HCT116 (cell line): ENCODE results near the gene DYNLT4. TPM values are rescaled to one million over a fixed set of nuclear protein-coding genes. Genes with fewer than 3 reads are reported as not detected.
A peak's percentile ranks its signal among the peaks of the same experiment; 100 is the strongest.

Experiments
- ATAC-seq: fragments of 200-7000 bp; cut with Tn5 transposase; 2 replicates; pipeline ENCODE4 v1.9.1; 2020; ENCODE audit warnings: mild to moderate bottlenecking, moderate library complexity
- BruUV-seq: library from RNA; stranded (reverse); fragments of 400-500 nt; replicated peaks from 2 replicates; lab custom pipeline; 2021; lab: Mats Ljungman, UMichigan
- CTCF ChIA-PET: fragments of 300-600 bp; sonication (Branson Sonifier 250); formaldehyde crosslinking; loops from one replicate; lab custom pipeline; 2021; ENCODE audit warnings: antibody characterized with exemption; lab: Charles Lee
- POLR2A ChIA-PET: fragments of 300-600, 350-600 bp; sonication (Branson Sonifier 250); formaldehyde crosslinking; loops from one replicate; lab custom pipeline; 2021; ENCODE audit warnings: antibody characterized with exemption; lab: Charles Lee
- RAD21 ChIA-PET, 2 experiments: fragments of 300-600 bp; sonication (Branson Sonifier 250); formaldehyde crosslinking; loops; one replicate each; lab custom pipeline; 2023; ENCODE audit warnings: low total read pairs in 2 of 2; ENCODE audit not compliant: uncharacterized antibody in 2 of 2, unreplicated experiment in 2 of 2, low non-redundant PET in 1 of 2; lab: Charles Lee
- DNase-seq: peaks from one replicate; pipeline ENCODE4 v3.0.0-alpha.2; 2010; ENCODE audit warnings: low read depth, low spot score
- H2AFZ ChIP-seq: fragments of 200-600 bp; shearing (Covaris generic), sonication (generic); 2 replicates; pipeline ENCODE4 v1.6.1; 2017; ENCODE audit warnings: low read depth, mixed run types, mixed read lengths, antibody characterized with exemption, low read length; ENCODE audit not compliant: poor library complexity, severe bottlenecking
- H3K27ac ChIP-seq: 2 replicates; pipeline ENCODE4 v1.5.1; 2012; ENCODE audit warnings: low read depth, low read length
- H3K27me3 ChIP-seq: fragments of 200-600 bp; sonication (generic); 2 replicates; pipeline ENCODE4 v1.6.1; 2016; ENCODE audit warnings: mixed run types, low read length, mixed read lengths; ENCODE audit not compliant: insufficient read depth
- H3K36me3 ChIP-seq, 2 experiments: fragments of 200-500 bp in 1 of 2; fragments of 200-600 bp in 1 of 2; sonication (Bioruptor generic) in 1 of 2; sonication (generic) in 1 of 2; 2 replicates each; pipeline versions ENCODE4 v1.5.1 to v1.6.1; 2014 to 2016; ENCODE audit warnings: low read length in 2 of 2, inconsistent platforms in 1 of 2, mixed read lengths in 1 of 2, mixed run types in 1 of 2; ENCODE audit not compliant: insufficient read depth in 2 of 2, control insufficient read depth in 1 of 2
- H3K4me1 ChIP-seq, 2 experiments: fragments of 200-600 bp in 1 of 2; sonication (generic) in 1 of 2; 2 replicates each; pipeline versions ENCODE4 v1.5.1 to v1.6.1; 2012 to 2017; ENCODE audit warnings: low read length in 2 of 2, inconsistent platforms in 1 of 2, mild to moderate bottlenecking in 1 of 2, mixed read lengths in 1 of 2, mixed run types in 1 of 2, moderate library complexity in 1 of 2; ENCODE audit not compliant: insufficient read depth in 2 of 2, control insufficient read depth in 1 of 2
- H3K4me2 ChIP-seq: fragments of 200-600 bp; sonication (generic); 2 replicates; pipeline ENCODE4 v1.6.1; 2017; ENCODE audit warnings: mixed run types, low read length, mixed read lengths
- H3K4me3 ChIP-seq, 2 experiments: fragments of 200-600 bp in 1 of 2; sonication (generic) in 1 of 2; replicated peaks in 1 of 2; 2 replicates each; pipeline ENCODE4 v1.5.1; 2011 to 2016; ENCODE audit warnings: low read length in 2 of 2, control low read depth in 1 of 2, low read depth in 1 of 2, mild to moderate bottlenecking in 1 of 2, mixed read lengths in 1 of 2, mixed run types in 1 of 2
- H3K79me2 ChIP-seq: fragments of 200-600 bp; sonication (generic); 2 replicates; pipeline ENCODE4 v1.6.1; 2017; ENCODE audit warnings: mild to moderate bottlenecking, mixed run types, low read length, moderate library complexity, mixed read lengths; ENCODE audit not compliant: insufficient read depth
- H3K9ac ChIP-seq: fragments of 200-600 bp; sonication (generic); 2 replicates; pipeline ENCODE4 v1.6.1; 2016; ENCODE audit warnings: low read length, mixed read lengths
- H3K9me2 ChIP-seq: fragments of 200-600 bp; sonication (generic), shearing (Covaris generic); 2 replicates; pipeline ENCODE4 v1.6.1; 2017; ENCODE audit warnings: mixed run types, mild to moderate bottlenecking, moderate library complexity; ENCODE audit not compliant: insufficient read depth
- H3K9me3 ChIP-seq, 2 experiments: fragments of 200-500 bp in 1 of 2; fragments of 200-600 bp in 1 of 2; sonication (Bioruptor generic) in 1 of 2; sonication (generic) in 1 of 2; 2 replicates each; pipeline ENCODE4 v1.6.1; 2014 to 2017; ENCODE audit warnings: low read length in 2 of 2, mixed read lengths in 2 of 2, inconsistent platforms in 1 of 2, low read depth in 1 of 2, mild to moderate bottlenecking in 1 of 2, mixed run types in 1 of 2, moderate library complexity in 1 of 2; ENCODE audit not compliant: control insufficient read depth in 1 of 2, insufficient read depth in 1 of 2
- H4K20me1 ChIP-seq: fragments of 200-600 bp; sonication (generic), shearing (Covaris generic); 2 replicates; pipeline ENCODE4 v1.6.1; 2017; ENCODE audit warnings: mixed run types, mild to moderate bottlenecking, moderate library complexity; ENCODE audit not compliant: insufficient read depth
- EGR1 ChIP-seq: IDR thresholded peaks from 2 replicates; pipeline ENCODE4 v1.6.1; 2012; ENCODE audit warnings: low read depth
- ELF1 ChIP-seq: IDR thresholded peaks from 2 replicates; pipeline ENCODE4 v1.6.1; 2012; ENCODE audit warnings: low read depth, borderline replicate concordance
- EZH2 ChIP-seq: fragments of 200-600 bp; sonication (generic); IDR thresholded peaks from 2 replicates; pipeline ENCODE4 v1.6.1; 2017; ENCODE audit warnings: antibody characterized with exemption, mixed run types
- EZH2phosphoT487 ChIP-seq: fragments of 200-600 bp; IDR thresholded peaks from 2 replicates; pipeline ENCODE4 v1.6.1; 2018; ENCODE audit warnings: antibody characterized with exemption, borderline replicate concordance
- FOSL1 ChIP-seq: IDR thresholded peaks from 2 replicates; pipeline ENCODE4 v1.6.1; 2012; ENCODE audit warnings: low read depth
- JUND ChIP-seq: IDR thresholded peaks from 2 replicates; pipeline ENCODE4 v1.6.1; 2012
- POLR2A ChIP-seq: IDR thresholded peaks from 2 replicates; pipeline ENCODE4 v1.7.0; 2011; ENCODE audit warnings: borderline replicate concordance; ENCODE audit not compliant: insufficient read depth, insufficient read length; ENCODE audit errors: extremely low read depth
- SIN3A ChIP-seq: IDR thresholded peaks from 2 replicates; pipeline ENCODE4 v1.6.1; 2012; ENCODE audit warnings: low read depth
- SP1 ChIP-seq: IDR thresholded peaks from 2 replicates; pipeline ENCODE4 v1.6.1; 2012; ENCODE audit warnings: low read depth
- SRF ChIP-seq: IDR thresholded peaks from 2 replicates; pipeline ENCODE4 v1.6.1; 2012; ENCODE audit warnings: low read depth
- intact Hi-C: fragments of 100-400 bp; cut with micrococcal nuclease; formaldehyde crosslinking; loops from 2 replicates; pipeline ENCODE4 v1.10.0; 2022
- total RNA-seq: library from RNA; stranded (reverse); gene quantifications from one replicate; pipeline ENCODE4 v1.2.1, GENCODE V29; 2021; ENCODE audit not compliant: unreplicated experiment
- TF ChIP-seq, protein P1 (sequence below), 3 experiments: fragments of 200-600 bp in 1 of 3; sonication (generic) in 1 of 3; IDR thresholded peaks in 2 of 3; conservative IDR thresholded peaks in 1 of 3; 2 replicates each; pipeline ENCODE4 v1.5.1; 2012 to 2017; ENCODE audit warnings: low read depth in 2 of 3, low read length in 2 of 3, antibody characterized with exemption in 1 of 3, borderline replicate concordance in 1 of 3, control low read depth in 1 of 3, mild to moderate bottlenecking in 1 of 3, mixed read lengths in 1 of 3, mixed run types in 1 of 3, moderate library complexity in 1 of 3; ENCODE audit not compliant: insufficient read depth in 1 of 3
- TF ChIP-seq, protein P2 (sequence below): IDR thresholded peaks from 2 replicates; pipeline ENCODE4 v1.6.1; 2012; ENCODE audit warnings: low read depth

The DYNLT4 gene
- total RNA-seq, 1 experiment from 2014 or later: 0.96 TPM

DNA sequence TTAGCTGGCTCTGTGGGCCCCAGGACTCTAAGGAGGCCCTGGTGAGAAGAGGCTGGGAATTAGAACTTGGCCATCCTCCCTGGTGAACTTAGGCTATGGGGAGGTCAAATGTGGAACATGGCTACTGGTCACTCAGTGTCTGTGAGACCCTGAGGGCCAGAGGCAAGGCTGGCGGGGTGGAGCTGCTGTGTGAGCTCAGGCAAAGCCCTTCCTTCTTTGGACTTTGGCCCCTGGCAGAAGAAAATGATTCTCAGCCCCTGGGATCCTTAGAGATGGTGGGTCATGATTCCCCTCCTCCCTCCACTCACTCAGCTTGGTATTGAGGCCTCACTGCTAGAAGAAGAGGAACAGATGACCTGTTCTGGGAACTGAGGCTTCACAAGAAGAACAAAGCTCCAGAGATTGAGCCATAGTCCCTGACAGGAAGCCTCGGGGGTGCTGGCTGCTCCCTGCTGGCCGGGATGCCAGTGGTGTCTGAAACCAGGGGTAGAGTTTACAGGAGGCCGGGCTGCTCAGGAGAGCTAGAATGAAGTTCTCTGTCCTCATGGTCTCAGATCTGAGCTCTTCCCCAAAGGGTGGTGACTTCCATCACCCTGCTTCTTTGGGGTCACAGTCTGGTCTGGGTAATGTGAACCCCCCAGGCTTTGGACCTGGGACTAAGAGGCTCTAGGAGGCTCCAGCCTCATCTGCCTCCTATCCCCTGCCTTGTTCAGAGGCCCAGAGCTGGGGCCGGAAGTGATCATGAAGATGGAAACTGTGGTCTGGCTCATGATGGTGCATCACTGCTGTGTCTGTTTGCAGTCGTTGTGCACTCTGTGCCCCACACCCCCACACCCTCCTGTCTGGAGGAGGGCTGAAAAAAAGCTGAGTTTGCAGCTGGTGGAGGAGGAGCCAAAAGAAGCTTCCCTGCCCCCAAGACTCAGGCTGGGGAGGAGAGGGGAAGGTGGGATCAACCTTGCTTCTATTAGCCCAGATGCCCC, 2.1 kb upstream of the DYNLT4 start:
- no peak for DNase-seq
- no TSS peak for BruUV-seq

More for the DNA sequence above, 2.1 kb upstream of the DYNLT4 start:
- POLR2A ChIA-PET: interaction anchor here (0.8 to 8.0 kb wide), 9 partner anchors 8 to 88 kb away, joined by 3 to 200 read pairs (median 7); partner anchors contain the start of genes PLK3 and RNU5D-1
- H3K4me1 ChIP-seq: peaks cover 58 to 78% of the 10 kb centered on the region in 2 experiments
- H4K20me1 ChIP-seq: no peaks in the 10 kb centered on the region
- H3K4me2 ChIP-seq: peak overlapping the region; percentile 68
- TF ChIP-seq, protein P1, sequence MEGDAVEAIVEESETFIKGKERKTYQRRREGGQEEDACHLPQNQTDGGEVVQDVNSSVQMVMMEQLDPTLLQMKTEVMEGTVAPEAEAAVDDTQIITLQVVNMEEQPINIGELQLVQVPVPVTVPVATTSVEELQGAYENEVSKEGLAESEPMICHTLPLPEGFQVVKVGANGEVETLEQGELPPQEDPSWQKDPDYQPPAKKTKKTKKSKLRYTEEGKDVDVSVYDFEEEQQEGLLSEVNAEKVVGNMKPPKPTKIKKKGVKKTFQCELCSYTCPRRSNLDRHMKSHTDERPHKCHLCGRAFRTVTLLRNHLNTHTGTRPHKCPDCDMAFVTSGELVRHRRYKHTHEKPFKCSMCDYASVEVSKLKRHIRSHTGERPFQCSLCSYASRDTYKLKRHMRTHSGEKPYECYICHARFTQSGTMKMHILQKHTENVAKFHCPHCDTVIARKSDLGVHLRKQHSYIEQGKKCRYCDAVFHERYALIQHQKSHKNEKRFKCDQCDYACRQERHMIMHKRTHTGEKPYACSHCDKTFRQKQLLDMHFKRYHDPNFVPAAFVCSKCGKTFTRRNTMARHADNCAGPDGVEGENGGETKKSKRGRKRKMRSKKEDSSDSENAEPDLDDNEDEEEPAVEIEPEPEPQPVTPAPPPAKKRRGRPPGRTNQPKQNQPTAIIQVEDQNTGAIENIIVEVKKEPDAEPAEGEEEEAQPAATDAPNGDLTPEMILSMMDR (IDR thresholded peaks at IDR 0.05 in 2 of 3, conservative IDR thresholded peaks at IDR 0.05 in 1 of 3; ENCODE audit: borderline replicate concordance in 1 of 3, insufficient read depth in 1 of 3, low read depth in 2 of 3, low read length in 2 of 3): no peak
- no peak for TF ChIP-seq EZH2phosphoT487
- no peak for TF ChIP-seq JUND
- no peak for TF ChIP-seq POLR2A
- TF ChIP-seq EGR1: no peak
- TF ChIP-seq EZH2: no peak
- TF ChIP-seq ELF1: no peak
- TF ChIP-seq, protein P2, sequence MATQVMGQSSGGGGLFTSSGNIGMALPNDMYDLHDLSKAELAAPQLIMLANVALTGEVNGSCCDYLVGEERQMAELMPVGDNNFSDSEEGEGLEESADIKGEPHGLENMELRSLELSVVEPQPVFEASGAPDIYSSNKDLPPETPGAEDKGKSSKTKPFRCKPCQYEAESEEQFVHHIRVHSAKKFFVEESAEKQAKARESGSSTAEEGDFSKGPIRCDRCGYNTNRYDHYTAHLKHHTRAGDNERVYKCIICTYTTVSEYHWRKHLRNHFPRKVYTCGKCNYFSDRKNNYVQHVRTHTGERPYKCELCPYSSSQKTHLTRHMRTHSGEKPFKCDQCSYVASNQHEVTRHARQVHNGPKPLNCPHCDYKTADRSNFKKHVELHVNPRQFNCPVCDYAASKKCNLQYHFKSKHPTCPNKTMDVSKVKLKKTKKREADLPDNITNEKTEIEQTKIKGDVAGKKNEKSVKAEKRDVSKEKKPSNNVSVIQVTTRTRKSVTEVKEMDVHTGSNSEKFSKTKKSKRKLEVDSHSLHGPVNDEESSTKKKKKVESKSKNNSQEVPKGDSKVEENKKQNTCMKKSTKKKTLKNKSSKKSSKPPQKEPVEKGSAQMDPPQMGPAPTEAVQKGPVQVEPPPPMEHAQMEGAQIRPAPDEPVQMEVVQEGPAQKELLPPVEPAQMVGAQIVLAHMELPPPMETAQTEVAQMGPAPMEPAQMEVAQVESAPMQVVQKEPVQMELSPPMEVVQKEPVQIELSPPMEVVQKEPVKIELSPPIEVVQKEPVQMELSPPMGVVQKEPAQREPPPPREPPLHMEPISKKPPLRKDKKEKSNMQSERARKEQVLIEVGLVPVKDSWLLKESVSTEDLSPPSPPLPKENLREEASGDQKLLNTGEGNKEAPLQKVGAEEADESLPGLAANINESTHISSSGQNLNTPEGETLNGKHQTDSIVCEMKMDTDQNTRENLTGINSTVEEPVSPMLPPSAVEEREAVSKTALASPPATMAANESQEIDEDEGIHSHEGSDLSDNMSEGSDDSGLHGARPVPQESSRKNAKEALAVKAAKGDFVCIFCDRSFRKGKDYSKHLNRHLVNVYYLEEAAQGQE: no peak
- TF ChIP-seq SIN3A: no peak
- TF ChIP-seq SRF: no peak
- TF ChIP-seq SP1: no peak
- TF ChIP-seq FOSL1: no peak
- TF ChIP-seq, all 23 proteins: peak for 0
- no peak for ATAC-seq
- peak overlapping the region; percentile 30 to 32 for H3K4me3 ChIP-seq
- CTCF ChIA-PET: interaction anchor here (1.2 to 2.3 kb wide), 4 partner anchors 8 to 24 kb away, joined by 3 to 10 read pairs (median 5); partner anchors contain the start of gene PLK3
- H3K9me3 ChIP-seq: no peaks in the 10 kb centered on the region
- no peaks in the 10 kb centered on the region for H3K9me2 ChIP-seq
- peaks cover 13% of the 10 kb centered on the region; the same call in 1 of the 2 replicates for H3K79me2 ChIP-seq
- peak overlapping the region; percentile 73 for H3K9ac ChIP-seq
- RAD21 ChIA-PET: interaction anchor here in 1 of 2 experiments (1.0 kb wide), 1 partner anchor 9 kb away, joined by 3 read pairs; the partner anchor contains the start of gene PLK3
- no peak overlapping the region for H2AFZ ChIP-seq
- H3K36me3 ChIP-seq: peaks cover 0 to 21% of the 10 kb centered on the region in 2 experiments; a peak in 2 of 4 replicates
- intact Hi-C loops: no loop called here
- peak overlapping the region; percentile 98 for H3K27ac ChIP-seq
- no peaks in the 10 kb centered on the region for H3K27me3 ChIP-seq
